ENCODE results near the gene SOX9.

DNA sequence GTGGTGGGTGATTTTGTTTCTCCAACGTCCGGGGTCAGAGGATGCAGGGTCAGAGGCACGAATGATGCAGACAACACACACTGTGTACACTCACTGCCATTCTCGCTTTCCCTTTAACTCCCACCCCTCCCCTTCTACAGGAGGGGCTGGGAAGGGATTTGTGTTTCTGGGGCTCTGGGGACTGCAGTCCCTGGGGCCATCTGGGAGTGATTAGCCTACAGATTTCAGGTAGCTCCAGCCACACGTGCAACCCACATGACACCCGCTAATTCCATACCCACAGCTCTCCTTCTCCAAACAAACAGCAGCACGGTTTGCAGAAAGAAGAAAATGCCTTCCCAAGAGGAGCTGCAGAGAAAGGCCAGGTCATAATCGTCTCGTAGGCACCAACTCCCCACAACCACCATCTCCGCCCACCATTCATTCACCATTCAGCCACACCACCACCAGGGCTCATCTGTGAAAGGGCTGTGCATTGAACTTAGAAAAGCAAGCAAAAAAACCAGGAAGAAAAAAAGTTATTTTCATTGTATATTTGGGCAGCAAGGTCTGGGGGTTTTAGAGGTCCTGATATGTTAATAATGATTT, 9.4 kb upstream of the SOX9 start:
- TF ChIP-seq, protein P1, sequence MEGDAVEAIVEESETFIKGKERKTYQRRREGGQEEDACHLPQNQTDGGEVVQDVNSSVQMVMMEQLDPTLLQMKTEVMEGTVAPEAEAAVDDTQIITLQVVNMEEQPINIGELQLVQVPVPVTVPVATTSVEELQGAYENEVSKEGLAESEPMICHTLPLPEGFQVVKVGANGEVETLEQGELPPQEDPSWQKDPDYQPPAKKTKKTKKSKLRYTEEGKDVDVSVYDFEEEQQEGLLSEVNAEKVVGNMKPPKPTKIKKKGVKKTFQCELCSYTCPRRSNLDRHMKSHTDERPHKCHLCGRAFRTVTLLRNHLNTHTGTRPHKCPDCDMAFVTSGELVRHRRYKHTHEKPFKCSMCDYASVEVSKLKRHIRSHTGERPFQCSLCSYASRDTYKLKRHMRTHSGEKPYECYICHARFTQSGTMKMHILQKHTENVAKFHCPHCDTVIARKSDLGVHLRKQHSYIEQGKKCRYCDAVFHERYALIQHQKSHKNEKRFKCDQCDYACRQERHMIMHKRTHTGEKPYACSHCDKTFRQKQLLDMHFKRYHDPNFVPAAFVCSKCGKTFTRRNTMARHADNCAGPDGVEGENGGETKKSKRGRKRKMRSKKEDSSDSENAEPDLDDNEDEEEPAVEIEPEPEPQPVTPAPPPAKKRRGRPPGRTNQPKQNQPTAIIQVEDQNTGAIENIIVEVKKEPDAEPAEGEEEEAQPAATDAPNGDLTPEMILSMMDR (IDR thresholded peaks at IDR 0.05), result no peak
- TF ChIP-seq POLR2A (IDR thresholded peaks at IDR 0.05), result no peak

All from thyroid gland (tissue), 4 donors.